C4-2B (cell line): Measurements from ENCODE around the gene PXDC1.

ENCODE experiments used
- CTCF ChIP-seq: fragments of 450-650 bp; conservative IDR thresholded peaks from 2 replicates; pipeline ENCODE4 v1.5.1; 2017; ENCODE audit warnings: mild to moderate bottlenecking
- ZFX ChIP-seq: fragments of 450-650 bp; IDR thresholded peaks from 2 replicates; pipeline ENCODE4 v1.6.1; 2017

DNA sequence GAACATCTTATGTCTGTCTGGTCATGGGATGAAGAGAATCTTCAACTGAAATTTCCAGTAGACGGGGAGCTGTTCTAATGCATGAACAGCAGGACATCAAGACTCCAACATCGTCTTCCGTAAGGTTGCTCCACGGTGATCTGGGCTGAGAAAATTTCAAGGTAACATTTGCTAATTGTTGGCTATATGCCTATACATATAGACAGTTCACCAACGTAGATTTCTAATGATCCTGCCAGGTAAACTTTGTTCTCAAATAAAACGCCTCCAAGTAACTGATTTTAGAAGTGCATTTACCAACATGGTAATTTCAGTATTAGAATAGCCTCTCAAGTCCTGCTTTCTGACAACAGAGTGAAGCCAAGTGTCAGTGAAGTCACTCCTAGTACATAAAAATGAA is 11.3 kb upstream of the PXDC1 start:
- TF ChIP-seq CTCF (no peak), ZFX (no peak)
